NB4 (cell line): ENCODE results near the gene ADAMTSL3.

Experiments
- DNase-seq: peaks from one replicate; pipeline ENCODE4 v3.0.0; 2010; ENCODE audit warnings: low read depth
- H3K4me3 ChIP-seq: one replicate; pipeline ENCODE4 v1.5.1; 2011; ENCODE audit warnings: mild to moderate bottlenecking, low read depth, low read length, moderate library complexity
- CTCF ChIP-seq: IDR thresholded peaks from one replicate; pipeline ENCODE4 v1.5.1; 2012; ENCODE audit warnings: low read depth, low read length
- MAX ChIP-seq: IDR thresholded peaks from 2 replicates; pipeline ENCODE4 v1.6.1; 2011; ENCODE audit warnings: low read depth, low read length
- MYC ChIP-seq: IDR thresholded peaks from 2 replicates; pipeline ENCODE4 v1.6.1; 2011; ENCODE audit warnings: low read depth, low read length
- POLR2A ChIP-seq: IDR thresholded peaks from 2 replicates; pipeline ENCODE4 v1.6.1; 2011; ENCODE audit warnings: mild to moderate bottlenecking; ENCODE audit not compliant: insufficient read length; ENCODE audit errors: extremely low read depth

The ADAMTSL3 gene

GRCh38 chr15:83810110-83810509 lies 156.2 kb downstream of the ADAMTSL3 start:
- H3K4me3 ChIP-seq: no peak overlapping the region
- no peak for DNase-seq
- TF ChIP-seq MYC (no peak), MAX (no peak), POLR2A (no peak), CTCF (no peak)

GRCh38 chr15:83813682-83814081 lies 159.8 kb downstream of the ADAMTSL3 start:
- TF ChIP-seq CTCF: no peak
- H3K4me3 ChIP-seq: no peak overlapping the region
- no peak for DNase-seq

- H3K4me3 ChIP-seq: no peak overlapping the region
- no peak for TF ChIP-seq POLR2A
- TF ChIP-seq CTCF: no peak
- no peak for TF ChIP-seq MYC
Observed at GRCh38 chr15:83815506-83815905, 161.6 kb downstream of the ADAMTSL3 start.

GRCh38 chr15:83816124-83816883 lies 162.4 kb downstream of the ADAMTSL3 start:
- no peak for DNase-seq
- no peak overlapping the region for H3K4me3 ChIP-seq
- no peak for TF ChIP-seq MAX
- TF ChIP-seq MYC: no peak
- no peak for TF ChIP-seq POLR2A

More at GRCh38 chr15:83815506-83815905, 161.6 kb downstream of the ADAMTSL3 start:
- DNase-seq: no peak

GRCh38 chr15:83818591-83818990 lies 164.7 kb downstream of the ADAMTSL3 start:
- TF ChIP-seq MYC (no peak), CTCF (no peak)
- DNase-seq: no peak

GRCh38 chr15:83830381-83830780 lies 176.5 kb downstream of the ADAMTSL3 start:
- DNase-seq: no peak
- no peak for TF ChIP-seq CTCF
- TF ChIP-seq POLR2A: no peak
- TF ChIP-seq MAX: no peak
- TF ChIP-seq MYC: no peak
- no peak overlapping the region for H3K4me3 ChIP-seq

More at GRCh38 chr15:83818591-83818990, 164.7 kb downstream of the ADAMTSL3 start:
- no peak overlapping the region for H3K4me3 ChIP-seq
